ENCODE results near the gene ASPA.

DNA sequence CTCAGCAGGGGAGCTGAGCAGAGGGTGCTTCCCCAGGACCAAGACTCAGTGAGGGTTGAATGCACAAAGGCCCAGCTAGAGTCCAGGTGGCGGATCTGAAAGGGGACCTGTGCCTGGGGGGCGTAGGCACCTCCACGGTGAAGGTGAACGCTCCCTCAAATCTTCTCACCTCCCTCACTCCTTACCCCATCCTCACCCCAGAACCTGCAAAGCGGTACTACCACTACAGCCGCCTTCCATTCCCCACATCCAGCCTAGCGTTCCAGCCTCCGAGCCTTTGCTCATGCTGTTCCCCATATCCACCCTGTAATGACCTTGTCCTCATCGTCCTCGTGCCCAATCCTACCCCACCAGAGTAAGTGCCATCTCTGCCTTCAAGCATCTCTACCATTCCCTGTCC lies 51.2 kb downstream of the ASPA start:
- no peak for TF ChIP-seq EZH2phosphoT487 (IDR thresholded peaks at IDR 0.05; ENCODE audit: low read length)
- TF ChIP-seq, protein P1, sequence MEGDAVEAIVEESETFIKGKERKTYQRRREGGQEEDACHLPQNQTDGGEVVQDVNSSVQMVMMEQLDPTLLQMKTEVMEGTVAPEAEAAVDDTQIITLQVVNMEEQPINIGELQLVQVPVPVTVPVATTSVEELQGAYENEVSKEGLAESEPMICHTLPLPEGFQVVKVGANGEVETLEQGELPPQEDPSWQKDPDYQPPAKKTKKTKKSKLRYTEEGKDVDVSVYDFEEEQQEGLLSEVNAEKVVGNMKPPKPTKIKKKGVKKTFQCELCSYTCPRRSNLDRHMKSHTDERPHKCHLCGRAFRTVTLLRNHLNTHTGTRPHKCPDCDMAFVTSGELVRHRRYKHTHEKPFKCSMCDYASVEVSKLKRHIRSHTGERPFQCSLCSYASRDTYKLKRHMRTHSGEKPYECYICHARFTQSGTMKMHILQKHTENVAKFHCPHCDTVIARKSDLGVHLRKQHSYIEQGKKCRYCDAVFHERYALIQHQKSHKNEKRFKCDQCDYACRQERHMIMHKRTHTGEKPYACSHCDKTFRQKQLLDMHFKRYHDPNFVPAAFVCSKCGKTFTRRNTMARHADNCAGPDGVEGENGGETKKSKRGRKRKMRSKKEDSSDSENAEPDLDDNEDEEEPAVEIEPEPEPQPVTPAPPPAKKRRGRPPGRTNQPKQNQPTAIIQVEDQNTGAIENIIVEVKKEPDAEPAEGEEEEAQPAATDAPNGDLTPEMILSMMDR (IDR thresholded peaks at IDR 0.05; ENCODE audit: low read length): no peak
